T-helper 2 cell (primary cell): ENCODE data around the gene SLC1A3.
A peak's percentile ranks its signal among the peaks of the same experiment; 100 is the strongest.

Source experiments
- DNase-seq, 5 experiments: peaks; one replicate each; pipeline versions ENCODE4 v3.0.0 to v3.0.0-alpha.2; 2012 to 2022

The SLC1A3 gene

DNA sequence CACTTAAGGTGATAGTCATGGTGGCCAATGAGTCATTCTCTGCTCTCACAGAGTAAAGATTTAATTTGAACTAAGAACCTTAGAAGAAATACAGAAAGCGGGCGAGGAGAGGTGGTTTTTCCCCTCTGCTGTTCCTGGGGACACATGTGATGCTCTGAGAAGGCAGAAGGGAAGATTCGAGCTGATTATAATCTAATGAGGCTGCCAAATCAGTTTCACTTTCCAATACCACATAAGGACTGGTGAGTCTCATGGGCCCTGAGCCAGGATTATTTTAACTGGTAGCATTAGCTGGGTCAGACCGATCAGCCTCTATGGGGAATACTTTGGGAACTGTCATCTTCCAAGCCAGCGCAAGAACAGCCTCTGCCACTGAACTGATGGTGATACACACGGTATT lies 116.5 kb downstream of the SLC1A3 start:
- no peak for DNase-seq

DNA sequence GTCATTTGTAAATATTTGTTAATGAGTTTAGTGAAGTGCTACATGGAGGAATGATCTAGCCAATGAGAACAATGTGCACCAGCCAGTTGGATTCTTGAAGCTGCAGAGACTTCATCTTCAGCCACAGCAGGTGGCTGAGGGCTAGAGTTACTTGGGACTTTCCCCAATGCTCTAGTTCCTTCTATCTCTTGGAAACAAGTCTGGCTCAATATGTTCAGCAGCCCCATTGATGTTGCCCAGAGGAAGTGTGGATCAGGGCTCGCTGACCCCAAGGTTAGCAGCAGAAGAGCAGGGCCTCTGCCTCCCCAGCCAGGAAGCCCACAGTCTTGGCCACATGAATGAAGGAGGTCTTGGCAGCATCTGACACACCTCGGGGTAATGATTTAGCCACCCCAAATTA lies 117.5 kb downstream of the SLC1A3 start:
- DNase-seq = no peak

DNA sequence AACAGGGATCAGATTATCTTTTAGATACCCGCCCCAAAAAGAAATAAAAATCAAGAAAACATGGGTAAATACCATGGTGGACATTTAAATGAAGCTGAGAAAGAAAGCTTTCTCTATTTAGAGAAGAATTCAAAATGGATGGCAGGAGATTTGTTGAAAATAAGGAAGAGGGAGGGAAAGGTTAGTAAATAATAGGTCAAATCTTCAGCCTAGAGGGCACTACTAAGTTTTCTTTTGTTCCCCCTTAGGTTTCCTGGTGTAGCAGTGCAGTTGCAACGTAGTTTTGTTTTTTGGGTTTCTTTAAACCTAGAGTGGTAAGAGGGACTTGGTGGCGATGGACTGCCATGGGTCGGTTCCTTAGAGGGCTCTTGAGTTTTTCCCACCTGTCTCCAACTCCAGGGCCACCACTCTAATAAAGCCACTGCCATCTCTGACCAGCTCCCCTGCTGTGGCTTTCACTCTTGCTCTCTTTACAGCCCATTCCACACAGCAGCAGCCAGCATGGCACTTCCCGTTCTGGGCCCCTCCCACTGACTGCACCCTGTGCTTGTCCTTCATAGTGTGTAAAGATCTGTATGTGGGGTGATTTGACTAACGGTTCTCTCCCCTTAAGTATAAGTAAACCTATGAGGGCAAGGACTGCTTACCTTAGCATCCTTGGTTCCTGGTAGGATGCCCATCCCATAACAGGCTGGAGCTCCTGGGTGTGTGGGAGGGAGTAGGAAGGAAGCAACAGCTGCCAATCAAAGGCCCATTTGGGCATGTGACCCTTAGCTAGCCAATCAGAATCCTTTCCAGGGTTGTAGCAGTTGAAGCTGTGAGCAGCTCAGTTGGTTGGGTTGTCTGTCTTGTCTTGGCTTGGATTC lies 118.3 kb downstream of the SLC1A3 start:
- DNase-seq = peak in 1 of 5 experiments; percentile 27

DNA sequence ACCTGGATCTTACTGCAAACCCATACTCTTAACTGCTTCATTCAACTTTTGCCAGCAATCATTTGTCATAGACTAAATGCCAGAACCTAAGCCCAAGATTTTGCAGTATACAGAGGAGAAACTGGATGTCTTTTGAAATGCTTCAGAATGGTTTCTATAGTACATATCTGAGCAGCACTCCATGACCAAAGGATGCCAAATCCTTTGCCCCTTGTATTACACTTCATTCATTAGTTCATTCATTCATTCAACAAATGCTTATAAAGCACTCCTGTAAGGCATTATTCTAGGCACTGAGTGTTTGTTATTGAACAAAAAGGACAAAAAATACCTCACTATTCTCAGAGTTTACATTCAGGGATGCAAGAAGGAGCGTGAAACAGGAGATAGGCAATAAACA lies 119.9 kb downstream of the SLC1A3 start:
- no peak for DNase-seq

DNA sequence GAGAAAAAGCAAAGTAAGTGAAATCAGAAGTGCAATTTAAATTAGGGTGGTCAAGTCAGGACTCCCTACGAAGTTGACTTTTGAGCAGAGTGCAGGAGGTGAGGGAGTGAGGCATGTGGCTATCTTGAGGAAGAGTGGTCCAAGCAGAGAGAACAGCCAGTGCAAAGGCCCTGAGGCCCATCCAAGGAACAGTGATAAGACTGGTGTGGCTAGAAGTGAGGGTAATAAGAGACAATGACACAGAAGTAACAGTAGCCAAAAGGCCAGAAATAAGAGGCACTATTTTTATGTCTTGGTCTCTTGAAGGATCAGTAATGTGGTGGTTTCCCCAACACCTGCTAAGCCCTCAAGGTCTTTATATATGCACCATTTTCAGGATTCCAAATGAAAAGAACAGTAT lies 120.4 kb downstream of the SLC1A3 start:
- no peak for DNase-seq

DNA sequence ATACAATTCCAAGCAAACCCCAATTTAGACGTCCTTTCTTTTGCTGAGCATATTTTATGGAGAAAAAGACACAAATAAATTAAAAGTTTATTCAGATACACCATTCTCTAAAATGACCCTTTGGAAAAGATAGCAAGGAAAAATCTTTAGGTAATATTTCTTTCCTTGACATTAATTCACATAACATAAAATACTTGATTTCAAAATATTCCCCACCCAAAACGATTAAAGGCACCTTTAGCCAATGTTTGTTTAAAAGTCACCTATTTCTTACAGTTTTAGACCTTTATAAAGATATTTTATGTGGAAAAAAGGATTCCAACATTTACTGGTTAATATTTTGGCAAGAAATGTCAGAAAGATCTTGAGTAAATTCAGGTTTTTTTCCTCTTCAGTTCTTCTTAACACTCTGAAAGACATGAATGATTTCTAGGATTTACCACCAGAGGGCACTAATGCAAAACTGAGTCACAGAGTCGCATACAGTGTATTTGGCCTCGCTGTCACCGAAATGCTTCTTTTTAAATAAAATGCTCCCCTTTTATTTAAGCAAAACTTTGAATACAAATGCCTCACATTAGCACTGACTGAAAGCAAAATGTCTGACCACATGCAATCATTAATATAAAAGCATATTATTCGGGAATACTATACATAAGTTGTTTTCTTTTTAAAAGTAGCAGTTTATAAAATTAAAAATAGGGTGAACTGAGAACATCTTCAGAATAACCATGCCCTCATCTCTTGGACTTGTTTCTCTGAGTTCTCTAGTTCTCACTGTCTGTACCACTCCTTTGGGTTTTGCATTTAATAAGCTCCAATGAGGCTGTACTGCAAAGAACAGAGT lies 122.5 kb downstream of the SLC1A3 start:
- DNase-seq = peak in 2 of 5 experiments; percentile 9 to 61

DNA sequence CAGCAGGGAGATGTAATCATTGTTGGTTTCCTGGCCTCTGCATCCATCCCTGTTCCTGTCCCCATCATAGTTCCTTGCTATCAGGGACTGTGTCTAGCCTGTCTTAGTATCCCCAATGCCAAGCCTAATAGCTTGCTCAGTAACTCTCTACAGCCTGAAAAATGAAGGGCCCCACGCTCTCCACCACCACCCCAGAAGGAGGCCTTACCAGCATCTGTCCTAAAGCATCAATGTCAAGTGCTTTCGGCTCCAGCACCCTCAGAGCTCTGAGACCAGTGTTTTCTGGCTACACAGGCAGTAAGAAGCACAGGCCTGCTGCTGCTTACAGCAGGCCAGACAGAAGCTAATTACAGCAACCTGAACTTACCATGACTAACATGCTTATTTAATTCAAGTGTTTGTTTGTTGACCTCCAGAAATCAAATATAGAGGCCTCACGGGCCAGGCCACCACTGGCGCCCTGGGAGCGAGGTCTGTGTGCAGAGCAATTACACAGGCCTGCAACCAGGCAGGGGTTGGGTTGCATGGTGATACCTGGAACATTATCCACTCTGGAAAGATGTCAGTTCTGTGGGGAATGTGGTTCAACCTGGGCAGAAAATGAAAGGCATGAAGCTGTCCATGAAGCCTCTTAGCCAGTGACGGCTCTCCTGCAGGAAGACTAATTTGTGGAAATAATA lies 124.3 kb downstream of the SLC1A3 start:
- no peak for DNase-seq

DNA sequence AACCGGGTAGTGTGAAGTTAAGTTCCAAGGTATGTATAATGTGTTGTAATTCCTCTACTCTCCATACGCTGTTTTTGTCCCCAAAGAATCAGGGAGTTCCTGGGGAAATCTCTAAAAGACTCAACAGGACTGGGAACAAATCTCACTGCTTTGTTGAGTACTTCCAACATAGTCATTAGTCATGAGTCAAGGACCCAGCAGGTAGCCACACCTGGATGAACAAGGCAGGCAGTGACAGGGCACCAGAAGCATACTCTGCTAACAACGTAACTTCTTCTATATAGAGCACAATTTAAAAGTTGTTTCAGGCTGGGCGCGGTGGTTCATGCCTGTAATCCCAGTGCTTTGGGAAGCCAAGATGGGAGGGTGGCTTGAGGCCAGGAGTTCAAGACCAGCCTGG lies 126.8 kb downstream of the SLC1A3 start:
- no peak for DNase-seq

DNA sequence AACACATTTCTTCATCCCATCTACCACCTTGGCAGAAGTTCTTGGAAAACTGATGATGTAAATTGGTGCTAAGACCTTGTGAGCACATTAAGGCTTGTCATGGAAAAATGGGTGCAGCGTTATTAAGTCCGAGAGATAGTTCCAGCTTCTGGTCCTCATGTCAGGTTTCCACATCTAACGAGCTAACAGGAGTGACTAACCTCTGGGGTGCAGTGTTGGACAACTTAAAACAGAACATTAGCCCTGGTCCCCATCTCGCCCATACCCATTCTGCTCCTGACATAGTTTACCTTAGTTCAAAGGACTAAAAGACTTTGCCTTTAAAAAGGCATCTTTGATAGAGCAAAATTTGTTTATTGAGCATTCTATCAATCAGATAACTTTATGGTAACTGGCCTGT lies 128.0 kb downstream of the SLC1A3 start:
- DNase-seq = peak in 1 of 5 experiments; percentile 7

DNA sequence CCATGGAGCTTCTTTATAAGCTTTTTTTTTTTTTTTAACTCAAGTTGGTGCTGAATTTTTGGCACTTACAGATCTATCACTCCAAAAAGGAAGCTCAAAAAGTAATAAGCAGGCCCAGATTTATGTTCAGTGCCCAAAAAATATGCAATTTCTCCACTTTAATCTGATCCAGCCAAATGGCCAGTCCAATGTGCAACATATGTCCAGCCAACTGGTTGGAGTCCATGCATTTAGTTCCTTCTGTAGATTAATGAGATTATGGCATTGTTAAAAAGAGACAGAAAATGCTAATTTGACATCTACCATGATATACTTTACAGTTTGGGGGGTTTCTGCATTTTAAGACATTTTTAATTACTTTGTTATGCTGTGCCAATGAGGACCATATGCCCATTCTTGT lies 129.5 kb downstream of the SLC1A3 start:
- DNase-seq = no peak
